PC-3 (cell line): Measurements from ENCODE around the gene ZNF629.

Experiments
- CTCF ChIP-seq: fragments of 300-600 bp; sonication (generic); conservative IDR thresholded peaks from 2 replicates; pipeline ENCODE4 v1.5.1; 2017; ENCODE audit warnings: antibody characterized with exemption, low read depth, mild to moderate bottlenecking, low read length
- EZH2phosphoT487 ChIP-seq: fragments of 300-600 bp; sonication (generic); IDR thresholded peaks from 2 replicates; pipeline ENCODE4 v1.6.1; 2018; ENCODE audit warnings: mild to moderate bottlenecking, antibody characterized with exemption, low read length, borderline replicate concordance

- TF ChIP-seq CTCF: no peak
- TF ChIP-seq EZH2phosphoT487: no peak
Observed at GRCh38 chr16:30764816-30765465, 22.1 kb downstream of the ZNF629 start.
